Body of pancreas (tissue), 4 donors: Measurements from ENCODE around the gene KRTAP1-4.

Experiments
- POLR2A ChIP-seq, 3 donors: fragments of 450-650 bp; IDR thresholded peaks; one replicate each; pipeline ENCODE4 v1.6.1; 2016; ENCODE audit warnings: antibody characterized with exemption in 3 of 3, mild to moderate bottlenecking in 2 of 3
- TF ChIP-seq, protein P1 (sequence below), 7 experiments: fragments of 450-650 bp in 4 of 7; fragments of 200-600 bp in 3 of 7; sonication (generic) in 3 of 7; IDR thresholded peaks; one replicate each; pipeline ENCODE4 v1.5.1; 2016 to 2019; ENCODE audit warnings: antibody characterized with exemption in 7 of 7

- TF ChIP-seq, protein P1, sequence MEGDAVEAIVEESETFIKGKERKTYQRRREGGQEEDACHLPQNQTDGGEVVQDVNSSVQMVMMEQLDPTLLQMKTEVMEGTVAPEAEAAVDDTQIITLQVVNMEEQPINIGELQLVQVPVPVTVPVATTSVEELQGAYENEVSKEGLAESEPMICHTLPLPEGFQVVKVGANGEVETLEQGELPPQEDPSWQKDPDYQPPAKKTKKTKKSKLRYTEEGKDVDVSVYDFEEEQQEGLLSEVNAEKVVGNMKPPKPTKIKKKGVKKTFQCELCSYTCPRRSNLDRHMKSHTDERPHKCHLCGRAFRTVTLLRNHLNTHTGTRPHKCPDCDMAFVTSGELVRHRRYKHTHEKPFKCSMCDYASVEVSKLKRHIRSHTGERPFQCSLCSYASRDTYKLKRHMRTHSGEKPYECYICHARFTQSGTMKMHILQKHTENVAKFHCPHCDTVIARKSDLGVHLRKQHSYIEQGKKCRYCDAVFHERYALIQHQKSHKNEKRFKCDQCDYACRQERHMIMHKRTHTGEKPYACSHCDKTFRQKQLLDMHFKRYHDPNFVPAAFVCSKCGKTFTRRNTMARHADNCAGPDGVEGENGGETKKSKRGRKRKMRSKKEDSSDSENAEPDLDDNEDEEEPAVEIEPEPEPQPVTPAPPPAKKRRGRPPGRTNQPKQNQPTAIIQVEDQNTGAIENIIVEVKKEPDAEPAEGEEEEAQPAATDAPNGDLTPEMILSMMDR (IDR thresholded peaks at IDR 0.05), result no peak
- TF ChIP-seq POLR2A (IDR thresholded peaks at IDR 0.05), result no peak
Measured at GRCh38 chr17:41052566-41052965, 22.6 kb upstream of the KRTAP1-4 start.
